ENCODE measurements around the gene ADNP2.
"Not testable (repeated sequence)": the region's sequence is repeated elsewhere in the genome, so short reads cannot be mapped to it uniquely, and the experiment has no call there.

Gene ADNP2

GRCh38 chr18:80163183-80163582 is 54.1 kb downstream of the ADNP2 start:
- TF ChIP-seq CTCF (IDR thresholded peaks at IDR 0.05; ENCODE audit: control insufficient read depth, extremely low read depth, insufficient read depth), result no peak
- no peak overlapping the region for H3K4me3 ChIP-seq (ENCODE audit: low read depth, low read length)
- DNase-seq (ENCODE audit: low read depth), result no peak

GRCh38 chr18:80164727-80165355 is 55.8 kb downstream of the ADNP2 start:
- H3K4me3 ChIP-seq (ENCODE audit: low read depth, low read length); DNase-seq (ENCODE audit: low read depth): not testable (repeated sequence)

GRCh38 chr18:80166240-80166639 is 57.2 kb downstream of the ADNP2 start:
- no peak for TF ChIP-seq CTCF (IDR thresholded peaks at IDR 0.05; ENCODE audit: control insufficient read depth, extremely low read depth, insufficient read depth)
- no peak overlapping the region for H3K4me3 ChIP-seq (ENCODE audit: low read depth, low read length)
- DNase-seq (ENCODE audit: low read depth), result no peak

- H3K4me3 ChIP-seq (ENCODE audit: low read depth, low read length), result no peak overlapping the region
- no peak for TF ChIP-seq CTCF (IDR thresholded peaks at IDR 0.05; ENCODE audit: control insufficient read depth, extremely low read depth, insufficient read depth)
- no peak for DNase-seq (ENCODE audit: low read depth)
Measured at GRCh38 chr18:80166725-80167124, 57.7 kb downstream of the ADNP2 start.

GRCh38 chr18:80167331-80167730 is 58.3 kb downstream of the ADNP2 start:
- no peak for DNase-seq (ENCODE audit: low read depth)
- no peak for TF ChIP-seq CTCF (IDR thresholded peaks at IDR 0.05; ENCODE audit: control insufficient read depth, extremely low read depth, insufficient read depth)
- H3K4me3 ChIP-seq (ENCODE audit: low read depth, low read length), result no peak overlapping the region

- DNase-seq (ENCODE audit: low read depth), result no peak
- H3K4me3 ChIP-seq (ENCODE audit: low read depth, low read length), result no peak overlapping the region
- no peak for TF ChIP-seq CTCF (IDR thresholded peaks at IDR 0.05; ENCODE audit: control insufficient read depth, extremely low read depth, insufficient read depth)
Measured at GRCh38 chr18:80167931-80168330, 58.9 kb downstream of the ADNP2 start.

GRCh38 chr18:80168346-80168745 is 59.3 kb downstream of the ADNP2 start:
- no peak overlapping the region for H3K4me3 ChIP-seq (ENCODE audit: low read depth, low read length)
- no peak for DNase-seq (ENCODE audit: low read depth)
- no peak for TF ChIP-seq CTCF (IDR thresholded peaks at IDR 0.05; ENCODE audit: control insufficient read depth, extremely low read depth, insufficient read depth)
